IMR-90 (cell line): ENCODE measurements around the gene PRICKLE2. TPM values are rescaled to one million over a fixed set of nuclear protein-coding genes. Genes with fewer than 3 reads are reported as not detected.

Source experiments
- ATAC-seq: fragments of 200-7000 bp; cut with Tn5 transposase; 2 replicates; pipeline ENCODE4 v1.9.1; 2020; ENCODE audit warnings: low read depth, mild to moderate bottlenecking, moderate library complexity
- BruUV-seq: library from RNA; stranded (reverse); fragments of 400-500 nt; replicated peaks from 2 replicates; lab custom pipeline; 2021; lab: Mats Ljungman, UMichigan
- CTCF ChIA-PET: fragments of 300-600 bp; formaldehyde crosslinking; extraction: SDS; loops from one replicate; lab custom pipeline; 2021; ENCODE audit warnings: antibody characterized with exemption; lab: Yijun Ruan, JAX
- POLR2A ChIA-PET: fragments of 300-600 bp; sonication (Branson Sonifier 250); formaldehyde crosslinking; loops from one replicate; lab custom pipeline; 2022; ENCODE audit warnings: antibody characterized with exemption; ENCODE audit not compliant: unreplicated experiment; lab: Charles Lee
- DNase-seq: peaks from one replicate; pipeline ENCODE4 v3.0.0; 2013
- H2AFZ ChIP-seq: replicated peaks from 2 replicates; pipeline ENCODE3; 2013; ENCODE audit warnings: low read length, mild to moderate bottlenecking; ENCODE audit not compliant: poor library complexity
- H2AK5ac ChIP-seq: 2 replicates; pipeline ENCODE4 v1.6.1; 2013; ENCODE audit warnings: low read depth, low read length, inconsistent platforms
- H2AK9ac ChIP-seq: replicated peaks from 2 replicates; pipeline ENCODE3; 2013; ENCODE audit warnings: mild to moderate bottlenecking, low read depth, low read length, moderate library complexity; ENCODE audit not compliant: poor library complexity
- H2BK120ac ChIP-seq: 2 replicates; pipeline ENCODE4 v1.6.1; 2013; ENCODE audit warnings: low read depth, low read length, inconsistent platforms
- H2BK15ac ChIP-seq: 3 replicates; pipeline ENCODE4 v1.6.1; 2013; ENCODE audit warnings: low read depth, low read length, inconsistent platforms
- H2BK20ac ChIP-seq: 2 replicates; pipeline ENCODE4 v1.6.1; 2013; ENCODE audit warnings: low read depth, mild to moderate bottlenecking, inconsistent platforms, low read length, moderate library complexity
- H2BK5ac ChIP-seq: 2 replicates; pipeline ENCODE4 v1.6.1; 2013; ENCODE audit warnings: mild to moderate bottlenecking, low read depth, low read length, inconsistent platforms; ENCODE audit not compliant: poor library complexity, severe bottlenecking
- H3K14ac ChIP-seq: replicated peaks from 2 replicates; pipeline ENCODE4 v1.6.1; 2013; ENCODE audit warnings: low read depth, low read length, inconsistent platforms
- H3K18ac ChIP-seq: 2 replicates; pipeline ENCODE4 v1.6.1; 2013; ENCODE audit warnings: low read depth, low read length, control low read depth
- H3K23ac ChIP-seq: 2 replicates; pipeline ENCODE4 v1.6.1; 2013; ENCODE audit warnings: low read depth, low read length, inconsistent platforms
- H3K27ac ChIP-seq: 2 replicates; pipeline ENCODE4 v1.5.1; 2013; ENCODE audit warnings: mild to moderate bottlenecking, control low read depth, low read length; ENCODE audit not compliant: insufficient read depth
- H3K27me3 ChIP-seq: 2 replicates; pipeline ENCODE4 v1.6.1; 2013; ENCODE audit warnings: low read length; ENCODE audit not compliant: control insufficient read depth, insufficient read depth
- H3K36me3 ChIP-seq: 2 replicates; pipeline ENCODE4 v1.6.1; 2013; ENCODE audit warnings: low read length, mixed read lengths; ENCODE audit not compliant: control insufficient read depth, insufficient read depth
- H3K4ac ChIP-seq: 2 replicates; pipeline ENCODE4 v1.6.1; 2013; ENCODE audit warnings: low read depth, low read length, inconsistent platforms
- H3K4me1 ChIP-seq: 2 replicates; pipeline ENCODE4 v1.6.1; 2013; ENCODE audit warnings: low read length, mixed read lengths; ENCODE audit not compliant: control insufficient read depth, insufficient read depth
- H3K4me2 ChIP-seq: 2 replicates; pipeline ENCODE4 v1.6.1; 2013; ENCODE audit warnings: low read depth, mild to moderate bottlenecking, control low read depth, low read length, moderate library complexity
- H3K4me3 ChIP-seq: 2 replicates; pipeline ENCODE4 v1.5.1; 2013; ENCODE audit warnings: low read depth, mild to moderate bottlenecking, control low read depth, low read length, moderate library complexity; ENCODE audit not compliant: insufficient read depth
- H3K56ac ChIP-seq: 2 replicates; pipeline ENCODE4 v1.6.1; 2013; ENCODE audit warnings: low read length, inconsistent platforms; ENCODE audit not compliant: insufficient read depth; ENCODE audit errors: extremely low read depth
- H3K79me1 ChIP-seq, 2 experiments: 2 replicates each; pipeline ENCODE4 v1.6.1; 2013; ENCODE audit warnings: low read length in 2 of 2, inconsistent platforms in 1 of 2, low read depth in 1 of 2
- H3K9ac ChIP-seq: 2 replicates; pipeline ENCODE4 v1.6.1; 2013; ENCODE audit warnings: low read depth, low read length, control low read depth
- H3K9me1 ChIP-seq: 2 replicates; pipeline ENCODE4 v1.6.1; 2013; ENCODE audit warnings: low read length, inconsistent platforms; ENCODE audit not compliant: insufficient read depth
- H3K9me3 ChIP-seq: 2 replicates; pipeline ENCODE4 v1.6.1; 2013; ENCODE audit warnings: low read length; ENCODE audit not compliant: control insufficient read depth, insufficient read depth
- H4K20me1 ChIP-seq: 2 replicates; pipeline ENCODE4 v1.6.1; 2013; ENCODE audit warnings: low read length, inconsistent platforms; ENCODE audit not compliant: insufficient read depth
- H4K5ac ChIP-seq: 2 replicates; pipeline ENCODE4 v1.6.1; 2013; ENCODE audit warnings: mild to moderate bottlenecking, low read depth, low read length, control low read depth
- H4K8ac ChIP-seq, 2 experiments: 2 replicates each; pipeline ENCODE4 v1.6.1; 2013; ENCODE audit warnings: low read depth in 2 of 2, low read length in 2 of 2, control low read depth in 1 of 2, inconsistent platforms in 1 of 2
- H4K91ac ChIP-seq: 2 replicates; pipeline ENCODE4 v1.6.1; 2013; ENCODE audit warnings: low read depth, low read length, inconsistent platforms; ENCODE audit not compliant: insufficient read depth
- BHLHE40 ChIP-seq: fragments of 150-350 bp; IDR thresholded peaks from 2 replicates; pipeline ENCODE4 v1.6.1; 2016; ENCODE audit warnings: mild to moderate bottlenecking, low read depth, low read length
- CEBPB ChIP-seq: IDR thresholded peaks from 2 replicates; pipeline ENCODE4 v1.6.1; 2012; ENCODE audit warnings: low read depth, low read length, improper control_type of control experiment
- CHD1 ChIP-seq: IDR thresholded peaks from 2 replicates; pipeline ENCODE4 v1.6.1; 2012; ENCODE audit warnings: low read depth, low read length, improper control_type of control experiment
- CTCF ChIP-seq: conservative IDR thresholded peaks from 2 replicates; pipeline ENCODE4 v1.5.1; 2012; ENCODE audit warnings: mild to moderate bottlenecking, low read depth, low read length, improper control_type of control experiment
- ELK1 ChIP-seq: fragments of 150-350 bp; IDR thresholded peaks from 2 replicates; pipeline ENCODE4 v1.6.1; 2016; ENCODE audit warnings: low read depth, mild to moderate bottlenecking, low read length, moderate library complexity, borderline replicate concordance
- FOS ChIP-seq: fragments of 150-350 bp; IDR thresholded peaks from 2 replicates; pipeline ENCODE4 v1.6.1; 2016; ENCODE audit warnings: low read depth, low read length
- MAFK ChIP-seq: IDR thresholded peaks from 2 replicates; pipeline ENCODE4 v1.6.1; 2012; ENCODE audit warnings: low read depth, low read length, improper control_type of control experiment
- MAZ ChIP-seq: IDR thresholded peaks from 2 replicates; pipeline ENCODE4 v1.6.1; 2012; ENCODE audit warnings: low read depth, mild to moderate bottlenecking, low read length, improper control_type of control experiment, moderate library complexity, borderline replicate concordance
- MXI1 ChIP-seq: IDR thresholded peaks from 2 replicates; pipeline ENCODE4 v1.6.1; 2012; ENCODE audit warnings: low read depth, mild to moderate bottlenecking, low read length, moderate library complexity, borderline replicate concordance
- NFE2L2 ChIP-seq: fragments of 150-350 bp; IDR thresholded peaks from 2 replicates; pipeline ENCODE4 v1.6.1; 2016; ENCODE audit warnings: low read depth, mild to moderate bottlenecking, low read length
- POLR2A ChIP-seq: IDR thresholded peaks from 2 replicates; pipeline ENCODE4 v1.6.1; 2012; ENCODE audit warnings: mild to moderate bottlenecking, low read depth, low read length
- RCOR1 ChIP-seq: IDR thresholded peaks from 2 replicates; pipeline ENCODE4 v1.6.1; 2012; ENCODE audit warnings: mild to moderate bottlenecking, low read length, improper control_type of control experiment; ENCODE audit not compliant: insufficient replicate concordance
- RFX5 ChIP-seq: IDR thresholded peaks from 2 replicates; pipeline ENCODE4 v1.8.0; 2012; ENCODE audit warnings: low read depth, mild to moderate bottlenecking, low read length, moderate library complexity
- SMC3 ChIP-seq: fragments of 150-350 bp; IDR thresholded peaks from 2 replicates; pipeline ENCODE4 v1.6.1; 2016; ENCODE audit warnings: low read depth, mild to moderate bottlenecking, antibody characterized with exemption, low read length, moderate library complexity
- USF2 ChIP-seq: fragments of 150-350 bp; IDR thresholded peaks from 2 replicates; pipeline ENCODE4 v1.6.1; 2017; ENCODE audit warnings: mild to moderate bottlenecking, antibody characterized with exemption, low read length, low read depth
- WGBS, 2 experiments: methylation state at CpG; one replicate each; pipeline versions ENCODE4 v1.1.5 to v1.1.7; 2013; ENCODE audit warnings: missing lambda C conversion rate in 2 of 2; ENCODE audit not compliant: insufficient read length in 1 of 2; ENCODE audit errors: extremely low coverage in 2 of 2; 5-methylcytosine and 5-hydroxymethylcytosine counted together
- dilution Hi-C: fragments of 300-500 bp; cut with HindIII; formaldehyde crosslinking; loops from one replicate; pipeline ENCODE4 v1.14.3; 2018; ENCODE audit warnings: low sequenced_read_pairs; ENCODE audit not compliant: unreplicated experiment
- in situ Hi-C: fragments of 300-500 bp; cut with MboI; formaldehyde crosslinking; loops from 3 replicates; pipeline ENCODE4 v1.14.3; 2019; ENCODE audit warnings: low sequenced_read_pairs, inconsistent platforms, mixed read lengths
- intact Hi-C: fragments of 100-400 bp; cut with micrococcal nuclease; formaldehyde crosslinking; loops from 2 replicates; pipeline ENCODE4 v1.10.0; 2022
- polyA plus RNA-seq, 3 experiments: library from polyadenylated mRNA; depleted of rRNA; stranded (reverse); fragments of >200 nt; gene quantifications; 2 replicates each; pipeline ENCODE4 v1.2.3, GENCODE V29; 2012; ENCODE audit warnings: low replicate concordance in 1 of 3
- total RNA-seq: library from RNA; depleted of rRNA; stranded (reverse); fragments of >200 nt; gene quantifications from 2 replicates; pipeline ENCODE4 v1.2.3, GENCODE V29; 2012

The PRICKLE2 gene
- total and polyA plus RNA-seq, 2 of the 4 experiments (the other 2 are of a cell fraction) = 4.1 to 14.2 TPM

- Histone ChIP-seq H3K4me1 (peaks cover 2% of the 10 kb centered on the region; the same call in 1 of the 2 replicates), H3K4me3 (no peak overlapping the region), H3K4me2 (no peak overlapping the region), H3K79me1 (no peaks in the 10 kb centered on the region), H2BK15ac (no peak overlapping the region; the same call in 2 of the 3 replicates), H4K91ac (no peak overlapping the region), H2AK9ac (no peak overlapping the region), H3K36me3 (no peaks in the 10 kb centered on the region), H3K4ac (peak overlapping the region; percentile 56; the same call in 1 of the 2 replicates), H2AK5ac (no peak overlapping the region), H2BK20ac (peak overlapping the region; percentile 26; the same call in 1 of the 2 replicates), H3K23ac (no peak overlapping the region), H2BK5ac (no peak overlapping the region), H3K14ac (no peak overlapping the region), H4K20me1 (no peaks in the 10 kb centered on the region), H3K56ac (no peak overlapping the region), H3K9me1 (no peaks in the 10 kb centered on the region), H2AFZ (no peak overlapping the region), H3K27me3 (no peaks in the 10 kb centered on the region), H3K9ac (no peak overlapping the region), H4K8ac (no peak overlapping the region), H2BK120ac (no peak overlapping the region), H4K5ac (no peak overlapping the region), H3K18ac (peak overlapping the region; percentile 53; the same call in 1 of the 2 replicates), H3K9me3 (0 out of 2 replicates have a peak, but pooled peaks cover 3% of the 10 kb centered on the region), H3K27ac (no peak overlapping the region)
- POLR2A ChIA-PET = no interaction called here
- dilution Hi-C loops = no loop called here
- peak; percentile 29 for DNase-seq
- intact Hi-C loops = no loop called here
- CTCF ChIA-PET = no interaction called here
- peak; percentile 24; the same call in 1 of the 2 replicates for ATAC-seq
- no TSS peak for BruUV-seq
- WGBS, 2 experiments = no CpG with 5 or more reads among the region's 3 CpGs
- in situ Hi-C loops = no loop called here
- TF ChIP-seq SMC3 = no peak
- TF ChIP-seq NFE2L2 = no peak
- no peak for TF ChIP-seq CEBPB
- TF ChIP-seq MXI1 = no peak
- TF ChIP-seq RFX5 = no peak
- no peak for TF ChIP-seq MAZ
- TF ChIP-seq CTCF = no peak
- no peak for TF ChIP-seq POLR2A
- TF ChIP-seq ELK1 = no peak
- no peak for TF ChIP-seq USF2
- no peak for TF ChIP-seq RCOR1
- no peak for TF ChIP-seq MAFK
- TF ChIP-seq BHLHE40 = no peak
- TF ChIP-seq FOS = no peak
- TF ChIP-seq CHD1 = no peak
These were observed 165.6 kb downstream of the PRICKLE2 start for GRCh38 chr3:64059484-64060175.
